GM10248 (cell line): ENCODE results near the gene CASTOR1.
A peak's percentile ranks its signal among the peaks of the same experiment; 100 is the strongest.

Experiments used
- CTCF ChIA-PET: fragments of 300-600 bp; sonication (Branson Sonifier 250); formaldehyde crosslinking; extraction: SDS; loops from one replicate; lab custom pipeline; 2021; ENCODE audit warnings: antibody characterized with exemption; lab: Yijun Ruan, JAX
- POLR2A ChIA-PET: fragments of 350-650 bp; sonication (Branson Sonifier 250); formaldehyde crosslinking; extraction: SDS; loops from one replicate; lab custom pipeline; 2020; ENCODE audit warnings: antibody characterized with exemption; lab: Yijun Ruan, JAX
- DNase-seq: peaks from one replicate; pipeline ENCODE4 v3.0.0; 2012; ENCODE audit errors: extremely low spot score
- CTCF ChIP-seq: IDR thresholded peaks from 2 replicates; pipeline ENCODE4 v1.5.1; 2012; ENCODE audit warnings: mild to moderate bottlenecking, low read depth; ENCODE audit errors: extremely low read depth, missing control alignments, control extremely low read depth

Gene CASTOR1

GRCh38 chr22:30314915-30315314 is 25.6 kb upstream of the CASTOR1 start:
- no peak for TF ChIP-seq CTCF
- POLR2A ChIA-PET, result interaction anchor here (1.0 kb wide), 1 partner anchor 12 kb away, joined by 6 read pairs; the partner anchor contains the start of gene TBC1D10A
- DNase-seq, result peak; percentile 45
- CTCF ChIA-PET, result interaction anchor here (0.8 to 22.3 kb wide), 5 partner anchors 10 to 28 kb away, joined by 4 to 268 read pairs (median 7); partner anchors contain the start of genes CASTOR1 and TBC1D10A

GRCh38 chr22:30313527-30314363 is 24.4 kb upstream of the CASTOR1 start:
- POLR2A ChIA-PET, result interaction anchor here (0.6 to 1.2 kb wide), 2 partner anchors 13 to 28 kb away, joined by 3 read pairs; partner anchors contain the start of gene TBC1D10A
- CTCF ChIA-PET, result interaction anchor here (1.0 to 22.3 kb wide), 6 partner anchors 11 to 73 kb away, joined by 3 to 268 read pairs (median 4); partner anchors contain the start of genes CASTOR1, RNF215 and TBC1D10A
- no peak for TF ChIP-seq CTCF
- DNase-seq, result no peak

DNA sequence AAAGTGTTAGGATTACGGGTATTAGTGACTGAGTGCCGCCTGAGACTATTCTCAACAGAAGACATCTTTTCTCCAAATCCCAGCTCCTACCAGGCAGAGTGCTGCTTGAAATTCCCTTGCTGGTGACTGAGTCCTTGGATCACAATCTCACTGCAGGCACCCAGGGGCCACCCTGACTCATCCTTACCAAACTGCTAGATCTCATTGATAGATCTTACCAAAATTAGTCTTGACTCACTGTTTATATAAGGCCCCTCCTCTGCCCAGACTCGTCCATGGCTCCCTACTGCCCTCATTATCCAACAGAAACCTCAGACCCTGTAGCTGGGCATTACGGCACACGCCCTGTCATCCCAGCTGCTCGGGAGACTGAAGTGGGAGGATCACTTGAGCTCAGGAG is 22.7 kb upstream of the CASTOR1 start:
- POLR2A ChIA-PET, result no interaction called here
- no peak for DNase-seq
- CTCF ChIA-PET, result interaction anchor here (1.6 to 22.3 kb wide), 2 partner anchors 25 to 48 kb away, joined by 5 to 268 read pairs; partner anchors contain the start of gene CASTOR1
- TF ChIP-seq CTCF, result no peak

DNA sequence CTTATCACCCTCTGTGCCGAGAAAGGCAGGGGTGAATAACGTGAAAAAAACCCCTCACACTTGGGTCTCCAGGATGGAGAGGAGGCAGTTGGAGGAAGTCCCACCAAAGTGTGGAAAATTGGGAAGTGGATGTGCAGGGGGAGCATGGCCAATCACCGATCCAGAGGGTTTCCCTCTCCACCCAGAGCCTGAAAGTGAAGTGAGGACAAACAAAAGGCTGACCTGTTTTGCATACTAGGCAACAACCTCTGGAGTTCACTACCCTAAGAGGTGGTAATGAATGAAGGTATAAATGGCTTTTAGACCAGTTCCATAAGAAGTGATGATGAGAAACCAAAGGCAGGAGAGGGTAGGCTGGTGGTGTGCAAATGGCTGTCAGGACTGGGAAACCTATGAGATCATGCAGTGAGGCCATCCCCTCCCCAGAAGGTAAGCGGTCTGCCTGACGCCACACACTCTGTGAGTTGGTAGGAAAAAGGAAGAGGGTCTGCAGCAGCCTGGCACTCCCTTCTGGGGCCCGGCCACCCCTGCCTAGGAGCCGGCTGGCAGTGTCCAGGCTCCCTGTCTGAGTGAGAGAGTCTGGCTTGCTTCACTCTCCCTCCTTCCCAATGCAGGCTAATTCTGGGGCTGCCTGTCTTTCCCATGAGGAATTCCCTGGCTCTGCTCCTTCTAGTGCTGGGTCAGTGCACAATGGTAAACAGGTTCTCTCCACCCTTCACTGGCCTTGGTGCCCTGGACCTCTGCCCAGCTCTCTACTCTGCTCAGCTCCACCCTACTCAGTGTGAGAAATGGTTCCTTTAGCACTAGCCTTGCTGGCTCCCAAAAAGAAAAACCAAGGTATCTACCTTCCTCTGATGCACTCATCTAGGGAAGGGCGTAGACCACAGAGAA is 21.8 kb upstream of the CASTOR1 start:
- CTCF ChIA-PET, result interaction anchor here (1.0 to 22.3 kb wide), 6 partner anchors 9 to 76 kb away, joined by 4 to 268 read pairs (median 6); partner anchors contain the start of gene CASTOR1
- no peak for DNase-seq
- POLR2A ChIA-PET, result no interaction called here
- TF ChIP-seq CTCF, result no peak

DNA sequence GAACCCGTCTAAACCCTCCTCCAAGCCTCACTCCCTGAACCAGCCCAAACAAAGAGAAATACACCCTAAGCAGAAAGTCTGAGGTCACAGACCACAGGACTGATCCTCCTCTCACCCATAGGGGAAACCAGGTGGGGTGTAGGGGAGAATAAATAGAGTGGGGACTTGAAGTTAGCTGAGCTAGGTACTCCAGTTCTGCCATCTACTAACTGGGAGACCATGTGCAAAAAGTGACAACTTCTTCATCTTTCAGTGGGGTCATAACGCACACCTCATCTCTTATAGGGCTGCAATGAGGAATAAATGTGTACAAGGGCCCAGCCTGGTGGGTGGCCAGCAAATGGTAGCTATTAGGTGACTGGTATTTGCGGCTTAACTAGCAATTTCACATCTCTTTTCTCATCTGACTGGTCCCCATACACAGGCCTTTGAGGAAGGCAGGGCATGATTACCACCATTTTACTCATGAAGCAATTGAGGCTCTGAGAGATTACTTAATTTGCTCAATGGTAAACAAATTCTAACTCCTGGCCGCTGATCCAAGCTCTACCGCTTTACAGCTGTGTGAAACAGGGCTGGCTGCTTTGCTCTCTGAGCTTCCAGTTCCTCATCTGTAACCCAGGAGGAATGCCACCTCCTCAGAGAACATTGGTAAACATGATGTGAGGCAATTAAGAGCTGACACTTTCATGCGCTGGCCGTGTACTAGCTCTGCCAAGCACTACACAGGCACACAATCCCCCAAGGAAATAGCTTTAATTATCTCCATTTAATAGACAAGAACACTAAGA is 20.8 kb upstream of the CASTOR1 start:
- DNase-seq, result peak; percentile 58
- ChIA-PET POLR2A (no interaction called here), CTCF (interaction anchor here (1.0 to 22.3 kb wide), 8 partner anchors 10 to 77 kb away, joined by 3 to 268 read pairs (median 4); partner anchors contain the start of genes CASTOR1 and TBC1D10A)
- TF ChIP-seq CTCF, result no peak
